HAP-1 (cell line): ENCODE measurements around the gene TCP11L1.
"Not testable (repeated sequence)": the region's sequence is repeated elsewhere in the genome, so short reads cannot be mapped to it uniquely, and the experiment has no call there.

Source experiments
- DNase-seq, 2 experiments: peaks; one replicate each; pipeline ENCODE4 v3.0.0-alpha.2; 2016 to 2020; ENCODE audit warnings: low spot score in 2 of 2
- H3K27me3 ChIP-seq: fragments of 250-450 bp; sonication (Bioruptor Pico); 2 replicates; pipeline ENCODE4 v1.5.1; 2020; ENCODE audit warnings: low read depth, mild to moderate bottlenecking, moderate library complexity
- H3K36me3 ChIP-seq: fragments of 250-450 bp; sonication (Bioruptor Pico); replicated peaks from 2 replicates; pipeline ENCODE4 v1.5.1; 2020; ENCODE audit warnings: mild to moderate bottlenecking
- H3K4me1 ChIP-seq: fragments of 250-450 bp; sonication (Bioruptor Pico); 2 replicates; pipeline ENCODE4 v1.5.1; 2020; ENCODE audit warnings: mild to moderate bottlenecking
- H3K4me3 ChIP-seq: fragments of 250-450 bp; sonication (Bioruptor Pico); 2 replicates; pipeline ENCODE4 v1.5.1; 2020; ENCODE audit warnings: mild to moderate bottlenecking, moderate library complexity
- H3K9me3 ChIP-seq: fragments of 250-450 bp; sonication (Bioruptor Pico); 2 replicates; pipeline ENCODE4 v1.5.1; 2020; ENCODE audit warnings: mild to moderate bottlenecking, moderate library complexity
- in situ Hi-C: fragments of 300-500 bp; cut with MboI; formaldehyde crosslinking; loops from 3 replicates; pipeline ENCODE4 v1.14.3; 2020; ENCODE audit warnings: low sequenced_read_pairs, inconsistent platforms, mixed read lengths

The TCP11L1 gene

GRCh38 chr11:33017965-33018364 lies 21.4 kb upstream of the TCP11L1 start:
- no peaks in the 10 kb centered on the region for H3K9me3 ChIP-seq
- in situ Hi-C loops = no loop called here
- H3K27me3 ChIP-seq = no peaks in the 10 kb centered on the region
- no peaks in the 10 kb centered on the region for H3K36me3 ChIP-seq
- no peak for DNase-seq
- no peak overlapping the region for H3K4me3 ChIP-seq
- peaks cover 14% of the 10 kb centered on the region for H3K4me1 ChIP-seq

- Histone ChIP-seq H3K27me3 (no peaks in the 10 kb centered on the region), H3K4me1 (peaks cover 14% of the 10 kb centered on the region), H3K36me3 (no peaks in the 10 kb centered on the region), H3K9me3 (no peaks in the 10 kb centered on the region), H3K4me3 (no peak overlapping the region)
- in situ Hi-C loops = no loop called here
- DNase-seq = no peak
These were observed 20.5 kb upstream of the TCP11L1 start for GRCh38 chr11:33018840-33019239.

- Histone ChIP-seq H3K27me3 (no peaks in the 10 kb centered on the region), H3K4me1 (peaks cover 9% of the 10 kb centered on the region), H3K36me3 (no peaks in the 10 kb centered on the region), H3K4me3 (no peak overlapping the region), H3K9me3 (no peaks in the 10 kb centered on the region)
- no peak for DNase-seq
- in situ Hi-C loops = no loop called here
These were observed 17.9 kb upstream of the TCP11L1 start for GRCh38 chr11:33021501-33021900.

- peaks cover 6% of the 10 kb centered on the region for H3K4me1 ChIP-seq
- no peaks in the 10 kb centered on the region for H3K27me3 ChIP-seq
- no peaks in the 10 kb centered on the region for H3K9me3 ChIP-seq
- no peak for DNase-seq
- H3K4me3 ChIP-seq = no peak overlapping the region
- H3K36me3 ChIP-seq = no peaks in the 10 kb centered on the region
- in situ Hi-C loops = no loop called here
These were observed 17.4 kb upstream of the TCP11L1 start for GRCh38 chr11:33021937-33022336.

- in situ Hi-C loops = no loop called here
- no peaks in the 10 kb centered on the region for H3K27me3 ChIP-seq
- no peak for DNase-seq
- H3K9me3 ChIP-seq = no peaks in the 10 kb centered on the region
- no peaks in the 10 kb centered on the region for H3K36me3 ChIP-seq
- H3K4me3 ChIP-seq = no peak overlapping the region
- peaks cover 13% of the 10 kb centered on the region for H3K4me1 ChIP-seq
These were observed 14.0 kb upstream of the TCP11L1 start for GRCh38 chr11:33025339-33025722.

GRCh38 chr11:33027233-33027632 lies 12.1 kb upstream of the TCP11L1 start:
- Histone ChIP-seq H3K36me3 (no peaks in the 10 kb centered on the region), H3K4me1 (peaks cover 13% of the 10 kb centered on the region), H3K4me3 (no peak overlapping the region), H3K9me3 (no peaks in the 10 kb centered on the region), H3K27me3 (no peaks in the 10 kb centered on the region)
- in situ Hi-C loops = no loop called here
- no peak for DNase-seq

- Histone ChIP-seq H3K27me3 (no peaks in the 10 kb centered on the region), H3K4me1 (peaks cover 13% of the 10 kb centered on the region), H3K36me3 (no peaks in the 10 kb centered on the region; the same call in 1 of the 2 replicates), H3K9me3 (no peaks in the 10 kb centered on the region), H3K4me3 (no peak overlapping the region)
- peak in 1 of 2 experiments; percentile 82 for DNase-seq
- in situ Hi-C loops = no loop called here
These were observed 11.4 kb upstream of the TCP11L1 start for GRCh38 chr11:33027846-33028536.

GRCh38 chr11:33028537-33028914 lies 10.8 kb upstream of the TCP11L1 start:
- H3K9me3 ChIP-seq = no peaks in the 10 kb centered on the region
- H3K36me3 ChIP-seq = no peaks in the 10 kb centered on the region; the same call in 1 of the 2 replicates
- H3K4me3 ChIP-seq = no peak overlapping the region
- DNase-seq = no peak
- peaks cover 13% of the 10 kb centered on the region for H3K4me1 ChIP-seq
- no peaks in the 10 kb centered on the region for H3K27me3 ChIP-seq
- in situ Hi-C loops = no loop called here

GRCh38 chr11:33029218-33029617 lies 10.2 kb upstream of the TCP11L1 start:
- H3K9me3 ChIP-seq, H3K36me3 ChIP-seq, in situ Hi-C loops, DNase-seq, H3K27me3 ChIP-seq, H3K4me3 ChIP-seq: not testable (repeated sequence)
- peaks cover 13% of the 10 kb centered on the region for H3K4me1 ChIP-seq

- in situ Hi-C loops = no loop called here
- no peak overlapping the region for H3K4me3 ChIP-seq
- DNase-seq = no peak
- H3K27me3 ChIP-seq = no peaks in the 10 kb centered on the region
- peaks cover 5% of the 10 kb centered on the region for H3K4me1 ChIP-seq
- no peaks in the 10 kb centered on the region for H3K9me3 ChIP-seq
- no peaks in the 10 kb centered on the region; the same call in 1 of the 2 replicates for H3K36me3 ChIP-seq
These were observed 5.9 kb upstream of the TCP11L1 start for GRCh38 chr11:33033493-33033892.

GRCh38 chr11:33035011-33035410 lies 4.4 kb upstream of the TCP11L1 start:
- no peaks in the 10 kb centered on the region for H3K9me3 ChIP-seq
- DNase-seq = no peak
- H3K4me1 ChIP-seq = no peaks in the 10 kb centered on the region
- in situ Hi-C loops = no loop called here
- no peaks in the 10 kb centered on the region; the same call in 1 of the 2 replicates for H3K36me3 ChIP-seq
- no peak overlapping the region for H3K4me3 ChIP-seq
- no peaks in the 10 kb centered on the region for H3K27me3 ChIP-seq

GRCh38 chr11:33040033-33040861 lies 875 bp downstream of the TCP11L1 start:
- Histone ChIP-seq H3K36me3 (no peaks in the 10 kb centered on the region; the same call in 1 of the 2 replicates), H3K4me1 (peaks cover 36% of the 10 kb centered on the region), H3K4me3 (peak overlapping the region; percentile 89), H3K27me3 (no peaks in the 10 kb centered on the region), H3K9me3 (no peaks in the 10 kb centered on the region)
- in situ Hi-C loops = no loop called here
- DNase-seq = no peak

- peaks cover 39% of the 10 kb centered on the region for H3K4me1 ChIP-seq
- H3K4me3 ChIP-seq = peak overlapping the region; percentile 89; the same call in 1 of the 2 replicates
- no peaks in the 10 kb centered on the region; the same call in 1 of the 2 replicates for H3K36me3 ChIP-seq
- H3K27me3 ChIP-seq = no peaks in the 10 kb centered on the region
- no peaks in the 10 kb centered on the region for H3K9me3 ChIP-seq
- in situ Hi-C loops = no loop called here
- DNase-seq = no peak
These were observed 1.6 kb downstream of the TCP11L1 start for GRCh38 chr11:33040862-33041453.
